DMS79 (cell line): ENCODE results near the gene CABCOCO1.
"Not testable (repeated sequence)": the region's sequence is repeated elsewhere in the genome, so short reads cannot be mapped to it uniquely, and the experiment has no call there.

ENCODE experiments used
- DNase-seq: peaks from one replicate; lab custom pipeline; 2025; lab: John Stamatoyannopoulos, UW

CABCOCO1 gene

GRCh38 chr10:61719475-61719874 is 56.7 kb downstream of the CABCOCO1 start:
- DNase-seq = not testable (repeated sequence)

- DNase-seq = no peak
Observed at GRCh38 chr10:61719906-61720305, 57.2 kb downstream of the CABCOCO1 start.

GRCh38 chr10:61721431-61721830 is 58.7 kb downstream of the CABCOCO1 start:
- DNase-seq = no peak

GRCh38 chr10:61725221-61725620 is 62.5 kb downstream of the CABCOCO1 start:
- not testable (repeated sequence) for DNase-seq

GRCh38 chr10:61729596-61729995 is 66.9 kb downstream of the CABCOCO1 start:
- no peak for DNase-seq

GRCh38 chr10:61730671-61731070 is 67.9 kb downstream of the CABCOCO1 start:
- no peak for DNase-seq

GRCh38 chr10:61731638-61732037 is 68.9 kb downstream of the CABCOCO1 start:
- DNase-seq = no peak

- no peak for DNase-seq
Observed at GRCh38 chr10:61732629-61733278, 70.0 kb downstream of the CABCOCO1 start.

- no peak for DNase-seq
Observed at GRCh38 chr10:61733358-61733940, 70.7 kb downstream of the CABCOCO1 start.

GRCh38 chr10:61735882-61736281 is 73.2 kb downstream of the CABCOCO1 start:
- no peak for DNase-seq

- DNase-seq = not testable (repeated sequence)
Observed at GRCh38 chr10:61737455-61737854, 74.7 kb downstream of the CABCOCO1 start.

GRCh38 chr10:61742812-61743211 is 80.1 kb downstream of the CABCOCO1 start:
- no peak for DNase-seq

- no peak for DNase-seq
Observed at GRCh38 chr10:61744469-61744868, 81.7 kb downstream of the CABCOCO1 start.

- no peak for DNase-seq
Observed at GRCh38 chr10:61746377-61746776, 83.6 kb downstream of the CABCOCO1 start.

- DNase-seq = no peak
Observed at GRCh38 chr10:61747307-61747706, 84.6 kb downstream of the CABCOCO1 start.

- DNase-seq = no peak
Observed at GRCh38 chr10:61749291-61749690, 86.6 kb downstream of the CABCOCO1 start.

- DNase-seq = no peak
Observed at GRCh38 chr10:61750943-61751471, 88.3 kb downstream of the CABCOCO1 start.

GRCh38 chr10:61751599-61751998 is 88.9 kb downstream of the CABCOCO1 start:
- DNase-seq = no peak

GRCh38 chr10:61752111-61753011 is 89.6 kb downstream of the CABCOCO1 start:
- no peak for DNase-seq

GRCh38 chr10:61753453-61753852 is 90.7 kb downstream of the CABCOCO1 start:
- DNase-seq = no peak

- no peak for DNase-seq
Observed at GRCh38 chr10:61754587-61755550, 92.1 kb downstream of the CABCOCO1 start.
